Measurements from ENCODE around the gene DESI2. TPM values are rescaled to one million over a fixed set of nuclear protein-coding genes. Genes with fewer than 3 reads are reported as not detected.
A peak's percentile ranks its signal among the peaks of the same experiment; 100 is the strongest.
"Not testable (repeated sequence)": the region's sequence is repeated elsewhere in the genome, so short reads cannot be mapped to it uniquely, and the experiment has no call there.

The DESI2 gene
- polyA plus RNA-seq, 2 of the 4 experiments (the other 2 are of a cell fraction): 29.3 to 57.8 TPM

GRCh38 chr1:244682087-244682486, 29.2 kb downstream of the DESI2 start:
- H3K27ac ChIP-seq; H3K9me3 ChIP-seq; ATAC-seq; CTCF ChIA-PET; H3K4me2 ChIP-seq; POLR2A ChIA-PET; H3K4me1 ChIP-seq; DNase-seq (ENCODE audit: low read depth in 1 of 2, low spot score in 1 of 2); H3K4me3 ChIP-seq; FAIRE-seq: not testable (repeated sequence)
- peak; percentile 49 for TF ChIP-seq MAFK (IDR thresholded peaks at IDR 0.05; ENCODE audit: partially characterized antibody)
- WGBS (ENCODE audit: missing lambda C conversion rate): 97% methylated on average over 4 of the region's 4 CpGs

- H3K27ac ChIP-seq: no peak overlapping the region
- no peak for DNase-seq (ENCODE audit: low read depth in 1 of 2, low spot score in 1 of 2)
- no peaks in the 10 kb centered on the region for H3K4me1 ChIP-seq
- H3K9me3 ChIP-seq: no peaks in the 10 kb centered on the region
- FAIRE-seq: no peak
- TF ChIP-seq SMC3 (IDR thresholded peaks at IDR 0.05) (no peak), PBX3 (IDR thresholded peaks at IDR 0.05) (no peak), HDAC2 (IDR thresholded peaks at IDR 0.05) (no peak), CEBPB (IDR thresholded peaks at IDR 0.05) (no peak), KDM5A (IDR thresholded peaks at IDR 0.05) (no peak), FOSB (CRISPR knock-in tag; IDR thresholded peaks at IDR 0.05) (no peak), KDM1A (IDR thresholded peaks at IDR 0.05; ENCODE audit: low read depth) (no peak)
- H3K4me3 ChIP-seq: no peak overlapping the region
- no peak overlapping the region for H3K4me2 ChIP-seq
- ChIA-PET POLR2A (no interaction called here), CTCF (no interaction called here)
- no peak for ATAC-seq
- 96% methylated on average over 2 of the region's 2 CpGs for WGBS (ENCODE audit: missing lambda C conversion rate)
These were observed 43.0 kb downstream of the DESI2 start for GRCh38 chr1:244695937-244696336.

DNA sequence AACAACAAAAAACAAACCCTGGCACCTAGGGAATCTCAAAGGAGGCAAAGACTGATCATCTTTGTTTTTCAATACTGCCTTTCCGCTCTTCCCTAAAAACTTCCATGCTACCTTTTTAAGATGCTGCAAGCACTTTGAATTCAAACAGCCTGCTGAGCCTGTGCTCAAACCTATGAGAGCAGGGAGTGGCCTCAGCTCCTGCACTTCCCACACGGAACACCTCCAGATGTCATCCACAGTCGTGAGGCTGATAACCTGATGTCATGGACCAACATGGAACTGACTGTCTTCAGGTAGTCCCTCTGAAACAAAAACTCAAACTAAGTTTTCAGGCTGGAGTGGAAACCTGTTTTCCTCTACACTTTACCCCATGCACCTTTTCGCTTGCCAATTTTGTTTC, 46.8 kb downstream of the DESI2 start:
- Histone ChIP-seq H3K4me2 (no peak overlapping the region), H3K4me3 (no peak overlapping the region), H3K27ac (no peak overlapping the region), H3K9me3 (no peaks in the 10 kb centered on the region), H3K4me1 (no peaks in the 10 kb centered on the region)
- DNase-seq (ENCODE audit: low read depth in 1 of 2, low spot score in 1 of 2): no peak
- TF ChIP-seq HOXA7 (CRISPR knock-in tag; IDR thresholded peaks at IDR 0.05): no peak
- TF ChIP-seq NFE2L2 (conservative IDR thresholded peaks at IDR 0.05; ENCODE audit: low read length): no peak
- TF ChIP-seq KDM5A (IDR thresholded peaks at IDR 0.05): no peak
- TF ChIP-seq, protein P1, sequence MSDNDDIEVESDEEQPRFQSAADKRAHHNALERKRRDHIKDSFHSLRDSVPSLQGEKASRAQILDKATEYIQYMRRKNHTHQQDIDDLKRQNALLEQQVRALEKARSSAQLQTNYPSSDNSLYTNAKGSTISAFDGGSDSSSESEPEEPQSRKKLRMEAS (IDR thresholded peaks at IDR 0.05): no peak
- TF ChIP-seq TFCP2L1 (CRISPR knock-in tag; IDR thresholded peaks at IDR 0.05): no peak
- no peak for TF ChIP-seq HOXB13 (CRISPR knock-in tag; IDR thresholded peaks at IDR 0.05; ENCODE audit: low read depth)
- no peak for TF ChIP-seq JUNB (IDR thresholded peaks at IDR 0.05)
- TF ChIP-seq RFX5 (IDR thresholded peaks at IDR 0.05): no peak
- TF ChIP-seq PHF8 (IDR thresholded peaks at IDR 0.05; ENCODE audit: borderline replicate concordance, low read depth): no peak
- TF ChIP-seq RCOR1 (IDR thresholded peaks at IDR 0.05; ENCODE audit: low read depth, low read length): no peak
- TF ChIP-seq, protein P2, sequence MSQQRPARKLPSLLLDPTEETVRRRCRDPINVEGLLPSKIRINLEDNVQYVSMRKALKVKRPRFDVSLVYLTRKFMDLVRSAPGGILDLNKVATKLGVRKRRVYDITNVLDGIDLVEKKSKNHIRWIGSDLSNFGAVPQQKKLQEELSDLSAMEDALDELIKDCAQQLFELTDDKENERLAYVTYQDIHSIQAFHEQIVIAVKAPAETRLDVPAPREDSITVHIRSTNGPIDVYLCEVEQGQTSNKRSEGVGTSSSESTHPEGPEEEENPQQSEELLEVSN (IDR thresholded peaks at IDR 0.05; ENCODE audit: borderline replicate concordance, low read depth): no peak
- no peak for TF ChIP-seq HEYL (CRISPR knock-in tag; IDR thresholded peaks at IDR 0.05)
- no peak for TF ChIP-seq RAD21 (conservative IDR thresholded peaks at IDR 0.05 in 1 of 2, IDR thresholded peaks at IDR 0.05 in 1 of 2)
- TF ChIP-seq NPAS2 (CRISPR knock-in tag; IDR thresholded peaks at IDR 0.05; ENCODE audit: borderline replicate concordance): no peak
- no peak for TF ChIP-seq SMC3 (IDR thresholded peaks at IDR 0.05)
- TF ChIP-seq FOXS1 (CRISPR knock-in tag; IDR thresholded peaks at IDR 0.05): no peak
- WGBS (ENCODE audit: missing lambda C conversion rate): 91% methylated on average over 4 of the region's 4 CpGs
- no peak for ATAC-seq
- no peak for FAIRE-seq
- ChIA-PET POLR2A (no interaction called here), CTCF (no interaction called here)

DNA sequence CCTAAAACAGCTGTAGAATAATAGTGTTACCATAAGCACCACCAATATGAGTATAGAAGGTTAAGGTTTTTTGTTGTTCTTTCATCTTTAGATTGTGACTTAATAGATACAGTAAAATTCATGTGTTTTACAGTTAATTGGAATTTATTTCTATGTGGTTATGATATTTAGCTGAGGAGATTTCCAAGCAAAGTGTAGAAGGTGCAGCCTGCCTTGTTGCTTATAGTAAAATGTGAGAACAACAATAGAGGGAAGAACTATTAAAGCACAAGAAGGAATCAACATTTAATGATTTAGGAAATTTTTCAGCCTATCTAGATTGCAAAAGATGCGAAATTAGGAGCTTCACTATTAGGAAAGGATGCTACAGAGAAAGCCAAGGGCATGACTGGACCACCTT, 47.9 kb downstream of the DESI2 start:
- ChIA-PET CTCF (no interaction called here), POLR2A (no interaction called here)
- H3K27ac ChIP-seq: no peak overlapping the region
- no peaks in the 10 kb centered on the region for H3K9me3 ChIP-seq
- H3K4me1 ChIP-seq: no peaks in the 10 kb centered on the region
- WGBS (ENCODE audit: missing lambda C conversion rate): 90% methylated on average over 1 of the region's 1 CpG
- DNase-seq (ENCODE audit: low read depth in 1 of 2, low spot score in 1 of 2): no peak
- FAIRE-seq: no peak
- no peak overlapping the region for H3K4me2 ChIP-seq
- no peak overlapping the region for H3K4me3 ChIP-seq
- no peak for ATAC-seq
- TF ChIP-seq ZFP36 (IDR thresholded peaks at IDR 0.05; ENCODE audit: borderline replicate concordance, partially characterized antibody) (no peak), ATOH8 (CRISPR knock-in tag; IDR thresholded peaks at IDR 0.05; ENCODE audit: low read depth) (no peak), KDM5A (IDR thresholded peaks at IDR 0.05) (no peak), CHD2 (IDR thresholded peaks at IDR 0.05; ENCODE audit: low read length, partially characterized antibody) (no peak), BHLHE40 (IDR thresholded peaks at IDR 0.05; ENCODE audit: low read depth, low read length) (no peak), KDM1A (IDR thresholded peaks at IDR 0.05; ENCODE audit: low read depth) (no peak), HOXB5 (CRISPR knock-in tag; IDR thresholded peaks at IDR 0.05) (no peak), POLR2AphosphoS2 (conservative IDR thresholded peaks at IDR 0.05; ENCODE audit: low read length) (no peak), ZC3H11A (IDR thresholded peaks at IDR 0.05) (no peak), CHD4 (IDR thresholded peaks at IDR 0.05; ENCODE audit: borderline replicate concordance) (no peak)
- TF ChIP-seq, protein P3, sequence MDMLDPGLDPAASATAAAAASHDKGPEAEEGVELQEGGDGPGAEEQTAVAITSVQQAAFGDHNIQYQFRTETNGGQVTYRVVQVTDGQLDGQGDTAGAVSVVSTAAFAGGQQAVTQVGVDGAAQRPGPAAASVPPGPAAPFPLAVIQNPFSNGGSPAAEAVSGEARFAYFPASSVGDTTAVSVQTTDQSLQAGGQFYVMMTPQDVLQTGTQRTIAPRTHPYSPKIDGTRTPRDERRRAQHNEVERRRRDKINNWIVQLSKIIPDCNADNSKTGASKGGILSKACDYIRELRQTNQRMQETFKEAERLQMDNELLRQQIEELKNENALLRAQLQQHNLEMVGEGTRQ (IDR thresholded peaks at IDR 0.05): no peak
